Esophagus squamous epithelium (tissue), 4 donors: Measurements from ENCODE around the gene PAX3.

ENCODE experiments used
- POLR2A ChIP-seq, 4 donors: fragments of 450-650 bp; IDR thresholded peaks; one replicate each; pipeline ENCODE4 v1.6.1; 2017; ENCODE audit warnings: antibody characterized with exemption in 4 of 4, mild to moderate bottlenecking in 4 of 4, moderate library complexity in 3 of 4
- TF ChIP-seq, protein P1 (sequence below), 6 experiments: fragments of 450-650 bp in 4 of 6; fragments of 200-600 bp in 2 of 6; sonication (generic) in 2 of 6; IDR thresholded peaks; one replicate each; pipeline ENCODE4 v1.5.1; 2016 to 2019; ENCODE audit warnings: antibody characterized with exemption in 6 of 6, mild to moderate bottlenecking in 4 of 6, moderate library complexity in 4 of 6

DNA sequence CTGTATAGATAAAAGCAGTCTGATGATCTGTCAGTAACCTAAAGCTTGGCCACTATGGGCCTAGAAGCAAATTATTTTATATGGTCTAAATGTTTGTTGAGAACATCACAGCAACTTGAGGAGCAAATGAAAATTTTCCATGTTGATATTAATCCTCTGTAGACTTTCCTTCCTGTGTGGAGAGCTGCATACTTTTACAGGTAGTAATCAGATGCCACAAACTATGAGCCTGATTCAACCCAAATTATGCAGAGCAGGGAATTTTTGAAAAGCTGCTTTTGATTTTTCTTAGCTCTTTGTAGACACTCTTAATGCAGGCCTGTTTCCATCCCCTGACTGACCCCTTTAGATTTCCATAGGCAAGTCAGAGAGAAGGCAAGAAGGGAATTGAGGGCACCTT lies 17.3 kb downstream of the PAX3 start:
- TF ChIP-seq, protein P1, sequence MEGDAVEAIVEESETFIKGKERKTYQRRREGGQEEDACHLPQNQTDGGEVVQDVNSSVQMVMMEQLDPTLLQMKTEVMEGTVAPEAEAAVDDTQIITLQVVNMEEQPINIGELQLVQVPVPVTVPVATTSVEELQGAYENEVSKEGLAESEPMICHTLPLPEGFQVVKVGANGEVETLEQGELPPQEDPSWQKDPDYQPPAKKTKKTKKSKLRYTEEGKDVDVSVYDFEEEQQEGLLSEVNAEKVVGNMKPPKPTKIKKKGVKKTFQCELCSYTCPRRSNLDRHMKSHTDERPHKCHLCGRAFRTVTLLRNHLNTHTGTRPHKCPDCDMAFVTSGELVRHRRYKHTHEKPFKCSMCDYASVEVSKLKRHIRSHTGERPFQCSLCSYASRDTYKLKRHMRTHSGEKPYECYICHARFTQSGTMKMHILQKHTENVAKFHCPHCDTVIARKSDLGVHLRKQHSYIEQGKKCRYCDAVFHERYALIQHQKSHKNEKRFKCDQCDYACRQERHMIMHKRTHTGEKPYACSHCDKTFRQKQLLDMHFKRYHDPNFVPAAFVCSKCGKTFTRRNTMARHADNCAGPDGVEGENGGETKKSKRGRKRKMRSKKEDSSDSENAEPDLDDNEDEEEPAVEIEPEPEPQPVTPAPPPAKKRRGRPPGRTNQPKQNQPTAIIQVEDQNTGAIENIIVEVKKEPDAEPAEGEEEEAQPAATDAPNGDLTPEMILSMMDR (IDR thresholded peaks at IDR 0.05), result no peak
- no peak for TF ChIP-seq POLR2A (IDR thresholded peaks at IDR 0.05)
